WTC11 (cell line): ENCODE results near the gene CDK2.

Source experiments
- ATF3 ChIP-seq: sonication (generic); formaldehyde crosslinking; conservative IDR thresholded peaks from 2 replicates; pipeline ENCODE4 v1.8.1; 2022; ENCODE audit warnings: mild to moderate bottlenecking, missing genetic modification reagents
- CREB1 ChIP-seq: sonication (generic); formaldehyde crosslinking; IDR thresholded peaks from 2 replicates; pipeline ENCODE4 v1.8.0; 2023; ENCODE audit warnings: mild to moderate bottlenecking, missing genetic modification reagents
- CREM ChIP-seq: sonication (generic); formaldehyde crosslinking; IDR thresholded peaks from 2 replicates; pipeline ENCODE4 v1.8.1; 2022; ENCODE audit warnings: mild to moderate bottlenecking, missing genetic modification reagents, moderate library complexity
- CTCF ChIP-seq: fragments of 200-600 bp; IDR thresholded peaks from 2 replicates; pipeline ENCODE4 v1.8.0; 2022; ENCODE audit warnings: antibody characterized with exemption
- ELF4 ChIP-seq: sonication (generic); formaldehyde crosslinking; IDR thresholded peaks from 2 replicates; pipeline ENCODE4 v1.8.1; 2022; ENCODE audit warnings: low read depth, mild to moderate bottlenecking, moderate library complexity, missing genetic modification reagents
- FOXJ3 ChIP-seq: sonication (generic); formaldehyde crosslinking; IDR thresholded peaks from 2 replicates; pipeline ENCODE4 v1.9.0; 2021; ENCODE audit warnings: missing genetic modification reagents, mild to moderate bottlenecking, borderline replicate concordance
- JUN ChIP-seq: sonication (generic); formaldehyde crosslinking; IDR thresholded peaks from 2 replicates; pipeline ENCODE4 v1.8.0; 2023; ENCODE audit warnings: mild to moderate bottlenecking, missing genetic modification reagents
- NR3C1 ChIP-seq: sonication (generic); formaldehyde crosslinking; conservative IDR thresholded peaks from 2 replicates; pipeline ENCODE4 v1.8.1; 2023; ENCODE audit warnings: low read depth, mild to moderate bottlenecking, missing genetic modification reagents
- SP1 ChIP-seq: sonication (generic); formaldehyde crosslinking; conservative IDR thresholded peaks from 2 replicates; pipeline ENCODE4 v1.8.1; 2022; ENCODE audit warnings: missing genetic modification reagents
- ZNF281 ChIP-seq: sonication (generic); formaldehyde crosslinking; IDR thresholded peaks from 2 replicates; pipeline ENCODE4 v1.8.0; 2023; ENCODE audit warnings: mild to moderate bottlenecking, missing genetic modification reagents
- ZNF425 ChIP-seq: fragments of 250-450 bp; sonication (Bioruptor Pico); conservative IDR thresholded peaks from 2 replicates; pipeline ENCODE4 v1.9.0; 2021; ENCODE audit warnings: mild to moderate bottlenecking
- TF ChIP-seq, protein P1 (sequence below): sonication (generic); formaldehyde crosslinking; IDR thresholded peaks from 2 replicates; pipeline ENCODE4 v1.8.0; 2022; ENCODE audit warnings: mild to moderate bottlenecking, missing genetic modification reagents

DNA sequence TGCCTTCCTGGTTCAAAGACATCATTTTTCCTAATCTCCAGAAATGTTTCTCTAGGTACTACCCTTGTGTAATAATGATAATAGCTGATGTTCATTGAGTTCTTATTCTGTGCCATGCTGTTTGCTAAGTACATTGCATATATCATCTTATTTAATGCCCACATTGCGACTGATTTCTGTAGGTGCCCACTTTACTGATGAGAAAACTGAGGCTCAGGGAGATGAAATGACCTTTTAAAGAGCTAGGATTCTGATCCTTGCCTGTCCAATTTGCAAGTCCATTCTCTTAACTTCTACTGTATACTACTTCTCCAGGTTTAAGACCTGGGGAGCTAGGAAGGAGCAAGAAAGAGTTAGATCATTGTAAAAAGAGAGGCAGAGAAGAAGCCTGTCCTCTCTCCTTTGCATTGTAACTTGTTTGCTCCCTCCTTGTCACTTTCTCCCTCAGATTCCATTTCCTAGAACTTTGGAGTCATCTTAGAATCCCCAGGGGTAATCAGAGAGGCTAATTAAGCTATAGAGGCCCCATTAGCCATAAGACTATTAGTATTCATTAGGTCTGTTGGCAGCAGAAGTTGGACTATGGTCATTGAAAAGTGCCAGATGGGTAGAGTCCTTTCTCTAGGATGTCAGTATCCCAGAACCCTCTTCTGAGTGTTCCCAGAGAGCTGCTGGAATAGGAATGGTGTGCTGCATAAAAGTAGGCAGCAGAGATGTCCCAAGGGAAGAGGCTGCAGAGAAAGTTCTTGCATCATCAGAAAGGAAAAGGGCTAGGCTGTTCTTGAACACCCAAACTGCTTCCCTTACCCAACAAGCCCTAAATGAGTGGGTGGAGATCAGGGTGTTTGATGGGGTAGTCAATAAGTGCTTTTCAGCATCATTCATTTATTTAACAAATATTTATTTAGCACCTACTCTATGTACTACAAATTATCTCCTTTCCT is 32.6 kb upstream of the CDK2 start:
- TF ChIP-seq CREM (no peak), ZNF425 (no peak), SP1 (CRISPR knock-in tag) (no peak), CREB1 (no peak), FOXJ3 (no peak), ATF3 (CRISPR knock-in tag) (no peak), CTCF (no peak), JUN (no peak), ZNF281 (CRISPR knock-in tag) (no peak), ELF4 (no peak), NR3C1 (no peak)
- TF ChIP-seq, protein P1, sequence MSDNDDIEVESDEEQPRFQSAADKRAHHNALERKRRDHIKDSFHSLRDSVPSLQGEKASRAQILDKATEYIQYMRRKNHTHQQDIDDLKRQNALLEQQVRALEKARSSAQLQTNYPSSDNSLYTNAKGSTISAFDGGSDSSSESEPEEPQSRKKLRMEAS (CRISPR knock-in tag) = no peak
